ENCODE results near the gene WNT9B.

The WNT9B gene, protein sequence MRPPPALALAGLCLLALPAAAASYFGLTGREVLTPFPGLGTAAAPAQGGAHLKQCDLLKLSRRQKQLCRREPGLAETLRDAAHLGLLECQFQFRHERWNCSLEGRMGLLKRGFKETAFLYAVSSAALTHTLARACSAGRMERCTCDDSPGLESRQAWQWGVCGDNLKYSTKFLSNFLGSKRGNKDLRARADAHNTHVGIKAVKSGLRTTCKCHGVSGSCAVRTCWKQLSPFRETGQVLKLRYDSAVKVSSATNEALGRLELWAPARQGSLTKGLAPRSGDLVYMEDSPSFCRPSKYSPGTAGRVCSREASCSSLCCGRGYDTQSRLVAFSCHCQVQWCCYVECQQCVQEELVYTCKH

GRCh38 chr17:46851029-46851741 lies at the start of gene WNT9B:
Gene WNT9B, plus strand, starts transcription at chr17:46851583. Its CDS starts 56 bp downstream, at chr17:46851639.
- DNase-seq (ENCODE audit: low spot score), result peak; percentile 58

DNA sequence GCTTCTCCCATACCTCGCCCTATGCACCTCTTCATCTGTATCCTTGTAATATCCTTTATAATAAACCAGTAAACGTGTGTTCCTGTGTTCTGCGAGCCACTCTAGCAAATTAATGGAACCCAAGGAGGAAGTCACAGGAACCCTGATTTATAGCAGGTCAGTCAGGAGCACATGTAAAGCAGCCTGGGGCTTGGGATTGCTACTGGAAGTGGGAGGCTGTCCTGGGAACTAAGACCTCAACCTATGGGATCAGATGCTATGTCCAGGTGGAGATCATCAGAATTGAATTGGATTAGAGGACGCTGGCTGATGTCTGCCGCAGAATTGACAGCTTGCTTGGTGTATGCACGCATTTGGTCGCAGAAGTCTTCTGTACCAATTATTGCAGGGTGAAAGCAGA lies 48.6 kb upstream of the WNT9B start:
- DNase-seq (ENCODE audit: low spot score), result no peak

GRCh38 chr17:46803544-46803943 lies 47.8 kb upstream of the WNT9B start:
- no peak for DNase-seq (ENCODE audit: low spot score)

DNA sequence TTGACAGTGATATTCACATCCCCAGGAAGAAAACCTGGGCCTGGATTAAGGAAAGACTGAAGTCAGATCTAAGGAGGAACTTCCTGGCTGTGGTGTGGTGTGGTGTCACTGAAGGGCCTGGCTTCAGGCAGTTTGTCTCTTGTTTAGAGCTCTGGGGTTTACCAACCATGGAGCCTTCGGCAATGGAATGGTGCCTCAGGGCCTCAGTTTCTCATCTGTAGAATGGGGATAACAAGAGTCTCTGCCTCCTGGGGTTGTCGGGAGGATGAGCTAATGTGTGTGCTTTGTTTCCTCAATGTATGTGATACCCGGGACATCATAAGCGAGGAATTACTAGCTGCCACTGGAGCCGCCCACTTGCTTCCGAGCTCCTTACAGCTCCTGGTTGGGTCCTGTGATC lies 45.6 kb upstream of the WNT9B start:
- DNase-seq (ENCODE audit: low spot score), result no peak

- no peak for DNase-seq (ENCODE audit: low spot score)
These were observed 42.2 kb upstream of the WNT9B start for GRCh38 chr17:46809110-46809571.

- DNase-seq (ENCODE audit: low spot score), result no peak
These were observed 40.5 kb upstream of the WNT9B start for GRCh38 chr17:46810837-46811236.

- DNase-seq (ENCODE audit: low spot score), result no peak
These were observed 39.3 kb upstream of the WNT9B start for GRCh38 chr17:46811978-46812583.

- DNase-seq (ENCODE audit: low spot score), result no peak
These were observed 38.6 kb upstream of the WNT9B start for GRCh38 chr17:46812624-46813318.

DNA sequence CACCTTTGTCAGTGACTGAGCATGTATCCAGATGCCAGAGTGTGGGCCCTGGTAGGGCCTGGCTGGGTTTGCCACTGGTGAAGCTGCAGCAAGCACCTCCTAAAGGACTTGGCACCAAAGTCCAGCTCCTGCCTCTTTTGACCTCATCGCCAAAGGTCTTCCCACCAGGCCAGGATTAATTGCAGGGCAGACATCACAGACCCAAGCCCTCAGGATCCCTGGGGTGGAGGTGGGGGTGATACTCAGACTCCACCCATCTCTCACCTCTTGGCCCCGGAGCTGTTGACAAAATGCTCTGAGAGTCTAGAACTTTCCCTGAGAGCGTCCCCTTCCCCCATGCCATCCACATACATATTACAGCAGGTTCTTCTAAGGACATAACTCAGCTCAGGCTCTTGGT lies 37.5 kb upstream of the WNT9B start:
- no peak for DNase-seq (ENCODE audit: low spot score)

DNA sequence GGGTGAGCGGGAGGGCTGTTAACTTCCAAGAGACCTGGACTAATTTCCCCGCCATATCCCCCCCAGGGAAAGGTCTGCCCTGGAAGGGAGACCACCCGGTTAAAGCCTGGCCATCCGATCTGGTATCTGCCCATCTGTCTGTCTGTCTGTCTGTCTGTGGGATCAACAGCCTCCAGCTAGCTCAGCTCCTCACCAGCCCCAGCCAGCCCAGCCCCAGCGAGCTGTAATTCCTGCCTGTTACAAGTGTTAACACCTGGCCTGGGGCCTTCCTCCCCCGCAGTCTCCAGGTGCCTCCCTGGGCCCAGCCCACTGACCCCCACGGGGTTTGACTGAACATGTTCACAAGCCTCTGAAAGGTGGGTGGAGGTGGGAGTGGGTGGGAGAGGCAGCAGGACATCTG lies 36.9 kb upstream of the WNT9B start:
- DNase-seq (ENCODE audit: low spot score), result no peak

DNA sequence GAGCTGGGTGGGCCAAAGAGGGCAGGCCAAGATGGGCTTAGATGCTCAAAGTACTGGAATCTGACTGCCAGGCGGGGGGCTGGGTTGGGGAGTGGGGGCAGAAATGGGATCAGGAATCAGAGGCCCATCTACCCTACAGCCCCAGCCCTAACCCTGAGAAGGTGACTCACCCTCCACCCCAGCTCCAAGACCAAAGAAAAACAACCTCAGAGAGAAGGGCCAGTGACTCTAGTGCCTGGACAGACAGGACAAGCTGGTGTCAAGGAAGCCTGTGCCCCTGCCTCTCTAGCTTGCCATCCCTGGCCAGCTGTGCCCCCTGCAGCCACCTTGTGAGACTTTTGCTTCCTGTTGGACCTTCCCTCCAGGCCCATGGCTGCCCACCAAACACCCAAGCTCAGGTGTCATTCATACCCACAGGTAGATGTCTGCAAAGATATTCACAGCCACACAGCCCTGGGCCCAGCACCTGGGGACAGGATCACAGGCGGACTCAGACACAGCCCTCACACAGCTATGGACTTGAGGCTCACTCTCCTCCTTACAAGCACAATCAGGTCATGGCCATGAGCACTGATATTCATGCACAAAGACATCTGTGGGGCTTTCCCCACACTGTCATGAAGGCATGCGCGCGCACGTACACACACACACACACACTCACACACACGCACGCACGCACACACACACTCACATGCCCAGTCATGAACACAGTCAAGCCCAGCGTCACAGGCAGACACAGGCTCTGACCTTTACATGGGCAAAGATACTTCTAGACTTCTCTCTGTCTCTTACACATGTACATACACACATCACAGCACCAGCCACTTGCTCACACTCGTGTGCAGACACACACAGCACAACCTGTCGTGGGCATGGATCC lies 35.7 kb upstream of the WNT9B start:
- DNase-seq (ENCODE audit: low spot score), result no peak

DNA sequence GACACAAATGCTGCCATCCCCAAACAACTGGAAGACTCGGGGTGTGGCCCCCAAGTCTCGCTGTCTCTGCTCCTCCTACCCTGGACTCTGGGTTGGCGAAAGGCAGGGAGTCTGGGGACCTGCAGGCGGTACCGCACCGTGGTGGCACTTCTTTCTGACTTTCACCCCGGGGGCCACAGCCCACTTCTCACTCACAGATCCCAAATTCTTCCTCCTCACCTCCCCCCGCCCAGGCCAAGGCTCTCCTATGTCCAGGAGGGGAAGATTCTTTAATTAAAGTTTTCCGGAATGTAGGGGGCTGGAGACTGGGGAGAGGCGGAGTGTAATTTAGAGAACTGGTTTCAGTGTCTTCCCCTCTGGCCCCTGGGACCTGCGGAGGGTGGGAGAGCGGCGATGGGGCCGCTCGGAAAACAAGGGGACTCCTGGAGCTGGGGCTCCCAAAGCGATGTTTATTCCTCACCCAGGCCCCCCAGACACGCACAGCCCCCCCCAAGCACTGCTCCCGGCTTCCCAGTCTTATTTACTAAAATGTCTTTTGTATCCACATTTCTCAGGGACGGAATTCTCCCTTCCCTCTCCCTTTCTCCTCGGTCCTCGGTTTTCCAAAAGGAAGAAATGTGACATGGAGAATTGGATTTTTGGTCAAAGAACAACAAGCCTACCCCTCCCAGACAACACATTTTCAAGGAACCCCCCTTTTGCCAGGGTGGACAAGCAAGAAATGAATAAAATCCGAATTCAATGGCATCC lies 34.1 kb upstream of the WNT9B start:
- DNase-seq (ENCODE audit: low spot score), result no peak

DNA sequence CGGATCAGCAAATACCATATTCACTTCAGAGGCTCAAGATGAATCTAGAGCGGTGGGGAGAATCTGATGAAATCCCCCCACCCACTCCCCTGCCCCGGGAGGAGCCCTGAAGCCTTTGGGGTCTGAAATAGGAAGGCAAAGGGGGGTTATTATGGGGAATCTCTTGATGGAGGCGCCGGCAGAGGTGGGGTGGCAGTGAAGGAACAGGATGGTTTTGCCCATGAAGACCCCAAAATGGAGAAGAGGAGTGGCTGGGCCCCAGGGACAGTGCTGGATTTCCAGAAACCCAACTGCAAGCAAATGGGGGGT lies 33.5 kb upstream of the WNT9B start:
- DNase-seq (ENCODE audit: low spot score), result no peak

DNA sequence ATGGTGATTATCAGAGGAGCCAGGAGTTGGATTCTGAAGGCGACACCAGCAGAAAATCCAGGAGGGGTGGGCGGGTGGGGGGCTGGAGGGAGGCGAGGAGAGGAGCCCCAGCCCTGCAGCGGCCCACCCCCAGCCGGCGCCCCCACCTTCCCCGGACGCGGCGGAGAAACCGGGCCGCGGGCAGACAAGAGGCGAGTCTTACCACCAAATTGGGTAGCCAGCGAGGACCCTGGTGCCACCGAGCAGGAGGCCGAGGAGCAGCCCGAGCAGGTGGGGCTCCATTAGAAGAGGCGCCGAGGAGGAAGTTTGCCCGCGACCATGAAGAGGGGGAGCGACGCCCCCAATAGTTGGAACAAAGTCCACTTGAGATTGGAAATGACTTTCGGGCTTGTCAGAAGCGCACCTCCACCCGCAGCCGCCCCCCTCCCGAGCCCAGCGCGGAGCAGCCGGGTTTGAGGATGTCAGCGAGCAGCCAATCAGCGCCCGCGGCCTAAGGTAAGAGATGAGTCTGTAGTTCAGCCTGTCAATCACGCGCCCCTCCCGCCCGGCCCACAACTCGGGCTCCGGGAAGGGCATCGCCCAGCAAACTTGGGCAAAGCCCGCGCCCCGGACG lies 33.0 kb upstream of the WNT9B start, which contains the start of gene WNT3:
TSS of gene WNT3 (minus strand) at position 377 of the 613 bp plus-strand sequence. CDS start at position 282, 95 bp downstream.
- DNase-seq (ENCODE audit: low spot score), result no peak

DNA sequence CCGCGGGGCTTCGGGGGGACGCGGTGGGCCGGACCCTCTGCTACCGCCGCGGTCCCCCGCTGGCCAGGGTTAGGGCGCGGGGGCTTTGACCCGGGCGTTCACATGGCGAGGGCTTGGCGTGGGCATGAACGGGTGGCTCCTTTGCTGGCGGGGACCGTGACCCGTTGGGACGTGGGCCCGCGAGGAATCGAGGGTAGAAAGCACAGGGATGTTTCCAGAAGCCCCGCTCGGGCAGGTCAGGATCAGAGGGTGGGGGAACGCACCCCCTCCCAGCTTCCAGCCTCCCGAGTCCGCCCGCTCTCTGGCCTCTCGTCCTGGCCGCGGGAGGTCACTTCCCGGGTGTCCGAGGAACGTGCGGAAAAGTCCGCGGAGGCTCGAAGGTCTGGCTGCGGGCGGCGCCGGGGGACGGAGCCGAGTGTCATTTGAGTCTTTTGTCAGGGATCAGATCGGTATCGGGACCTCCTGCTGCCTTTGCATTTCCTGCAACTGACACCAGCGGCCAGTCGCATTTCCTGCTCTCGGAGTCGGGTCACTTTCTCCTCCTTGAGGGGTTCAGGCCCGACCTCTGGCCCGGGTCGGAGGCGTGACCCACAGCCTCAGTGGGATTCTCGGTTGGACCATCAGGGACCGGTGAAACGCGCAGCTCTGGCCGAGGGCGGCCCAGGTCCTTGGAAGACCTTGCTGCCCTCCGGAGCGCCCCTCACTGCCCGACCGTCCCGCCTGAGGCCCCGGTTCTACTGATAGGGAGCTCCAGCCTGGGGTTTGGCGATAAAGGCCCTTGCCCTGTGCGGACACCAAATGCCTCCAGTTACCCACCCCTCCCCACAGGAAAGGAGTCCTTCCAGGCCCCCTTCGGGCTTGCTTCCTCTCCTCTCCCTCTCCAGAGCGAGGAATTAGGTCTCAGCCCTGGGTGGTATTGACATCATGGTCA lies 32.2 kb upstream of the WNT9B start:
- no peak for DNase-seq (ENCODE audit: low spot score)

GRCh38 chr17:46819906-46820351 lies 31.5 kb upstream of the WNT9B start:
- DNase-seq (ENCODE audit: low spot score), result no peak

DNA sequence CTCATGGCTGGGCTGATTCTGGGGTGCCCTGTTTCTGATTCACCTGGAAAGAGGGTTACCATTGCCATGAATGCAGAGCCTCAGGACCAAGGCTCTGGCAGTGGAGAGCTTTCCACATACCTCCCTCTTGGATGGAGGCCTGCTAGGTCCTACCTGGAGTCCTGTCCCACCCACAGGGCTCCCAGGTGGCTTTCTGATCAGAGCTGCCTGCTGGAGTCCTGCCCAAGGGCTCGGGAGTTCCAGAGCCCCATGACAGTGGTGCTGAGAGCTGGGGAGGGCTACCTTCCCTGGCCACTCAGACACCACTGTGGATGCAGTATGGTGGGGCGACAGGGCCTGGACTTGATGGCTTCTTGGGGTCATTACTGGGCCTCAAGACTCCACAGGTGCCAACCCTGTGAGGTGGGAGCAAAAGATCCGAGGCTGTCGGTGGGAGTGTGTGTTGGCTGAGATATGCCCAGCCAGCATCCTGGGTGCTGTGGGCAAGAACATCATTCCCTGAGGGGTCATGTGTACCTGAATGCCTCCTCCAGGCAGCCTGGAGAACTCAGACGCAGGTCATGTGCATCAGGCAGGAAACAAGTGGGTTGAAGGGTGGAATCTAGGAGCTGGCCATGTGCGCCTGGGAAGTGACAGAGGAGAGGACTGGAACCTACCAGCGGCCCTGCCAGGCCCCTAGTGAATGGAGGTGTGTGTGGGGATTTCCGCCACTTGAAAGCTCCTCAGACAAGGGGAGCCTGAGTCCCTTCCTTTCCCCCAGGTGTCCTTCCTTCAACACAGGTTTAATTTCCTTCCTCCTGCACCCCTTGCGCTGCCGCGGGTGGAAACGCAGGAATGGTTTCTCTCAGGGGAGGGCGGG lies 30.6 kb upstream of the WNT9B start:
- DNase-seq (ENCODE audit: low spot score), result no peak

Measured in LoVo (cell line).